Right cardiac atrium (tissue), 5 donors: ENCODE measurements around the gene KLHDC4. TPM values are rescaled to one million over a fixed set of nuclear protein-coding genes. Genes with fewer than 3 reads are reported as not detected.
"Not testable (repeated sequence)": the region's sequence is repeated elsewhere in the genome, so short reads cannot be mapped to it uniquely, and the experiment has no call there.

ENCODE experiments used
- ATAC-seq, 2 donors: fragments of 200-7000 bp; cut with Tn5 transposase; one replicate each; pipeline versions ENCODE4 v1.8.0 to v1.9.1; 2020; ENCODE audit warnings: moderate library complexity in 2 of 2, mild to moderate bottlenecking in 1 of 2
- DNase-seq, 3 donors: peaks; one replicate each; pipeline ENCODE4 v3.0.0-alpha.2; 2020
- H3K27ac ChIP-seq: one replicate; pipeline ENCODE4 v1.5.1; 2013; ENCODE audit warnings: mild to moderate bottlenecking, low read length, control low read depth, moderate library complexity
- H3K27me3 ChIP-seq: one replicate; pipeline ENCODE4 v1.6.1; 2013; ENCODE audit not compliant: control insufficient read depth, insufficient read depth
- H3K4me1 ChIP-seq: one replicate; pipeline ENCODE4 v1.6.1; 2013; ENCODE audit warnings: low read length; ENCODE audit not compliant: control insufficient read depth, insufficient read depth
- H3K4me3 ChIP-seq: one replicate; pipeline ENCODE4 v1.5.1; 2013; ENCODE audit warnings: low read length, control low read depth
- H3K9me3 ChIP-seq: one replicate; pipeline ENCODE4 v1.6.1; 2013; ENCODE audit warnings: low read length; ENCODE audit not compliant: control insufficient read depth
- WGBS: extraction: QIAGEN DNeasy Blood & Tissue Kit; methylation state at CpG from one replicate; pipeline ENCODE4 v1.1.7; 2013; 5-methylcytosine and 5-hydroxymethylcytosine counted together
- intact Hi-C, 4 donors: fragments of 100-400 bp; cut with DNase I; formaldehyde crosslinking; loops; one replicate each; pipeline versions ENCODE4 v1.11.0 to v1.14.0; 2022 to 2023
- polyA plus RNA-seq: library from polyadenylated mRNA; stranded (reverse); fragments of 200-250 nt; gene quantifications from one replicate; pipeline ENCODE4 v1.2.3, GENCODE V29; 2013
- total RNA-seq, 4 donors: library from RNA; stranded (reverse); fragmentation: NEBNext Ultra II Directional; extraction: Animal tissue kit (Norgen Biotek cat#: 25700); gene quantifications; one replicate each; pipeline ENCODE4 v1.2.1, GENCODE V29; 2021
- donor health status: healthy with polysubstance abuse.
- donor health status: DM: no; HTN: yes; CAD: no.
- donor health status: DM: no; HTN: no; CAD: no.
- donor health status: DM: no; HTN: yes; CAD: no; lungs with severe emphysema.
- donor health status: DM: yes; HTN: yes; CAD: no.

KLHDC4 gene
- total and polyA plus RNA-seq, 5 donors, result 11.4 to 16.5 (median 14.9) TPM

GRCh38 chr16:87727346-87727745 lies 38.4 kb downstream of the KLHDC4 start:
- intact Hi-C loops, result no loop called here
- Histone ChIP-seq H3K4me3 (no peak overlapping the region), H3K27me3 (no peaks in the 10 kb centered on the region), H3K9me3 (no peaks in the 10 kb centered on the region), H3K27ac (no peak overlapping the region), H3K4me1 (no peaks in the 10 kb centered on the region)
- 96% methylated on average over 16 of the region's 16 CpGs for WGBS
- ATAC-seq (no peak), DNase-seq (no peak)

DNA sequence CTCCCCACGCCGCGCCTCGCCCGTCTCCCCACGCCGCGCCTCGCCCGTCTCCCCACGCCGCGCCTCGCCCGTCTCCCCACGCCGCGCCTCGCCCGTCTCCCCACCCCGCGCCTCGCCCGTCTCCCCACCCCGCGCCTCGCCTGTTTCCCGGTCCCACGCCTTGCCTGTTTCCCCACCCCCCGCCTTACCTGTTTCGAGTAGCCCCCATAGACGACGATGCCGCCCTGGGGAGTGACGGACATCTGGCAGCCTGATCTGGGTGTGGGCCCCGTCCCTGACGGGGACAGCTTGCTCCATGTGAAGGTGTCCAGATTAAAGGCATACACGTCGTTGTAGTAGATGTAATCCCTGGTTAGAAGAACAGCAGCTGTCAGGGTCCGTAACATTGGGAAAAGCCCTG lies 39.2 kb downstream of the KLHDC4 start:
- H3K27me3 ChIP-seq, H3K9me3 ChIP-seq, H3K4me3 ChIP-seq, H3K27ac ChIP-seq, intact Hi-C loops, ATAC-seq, DNase-seq, H3K4me1 ChIP-seq: not testable (repeated sequence)
- 95% methylated on average over 32 of the region's 40 CpGs for WGBS

DNA sequence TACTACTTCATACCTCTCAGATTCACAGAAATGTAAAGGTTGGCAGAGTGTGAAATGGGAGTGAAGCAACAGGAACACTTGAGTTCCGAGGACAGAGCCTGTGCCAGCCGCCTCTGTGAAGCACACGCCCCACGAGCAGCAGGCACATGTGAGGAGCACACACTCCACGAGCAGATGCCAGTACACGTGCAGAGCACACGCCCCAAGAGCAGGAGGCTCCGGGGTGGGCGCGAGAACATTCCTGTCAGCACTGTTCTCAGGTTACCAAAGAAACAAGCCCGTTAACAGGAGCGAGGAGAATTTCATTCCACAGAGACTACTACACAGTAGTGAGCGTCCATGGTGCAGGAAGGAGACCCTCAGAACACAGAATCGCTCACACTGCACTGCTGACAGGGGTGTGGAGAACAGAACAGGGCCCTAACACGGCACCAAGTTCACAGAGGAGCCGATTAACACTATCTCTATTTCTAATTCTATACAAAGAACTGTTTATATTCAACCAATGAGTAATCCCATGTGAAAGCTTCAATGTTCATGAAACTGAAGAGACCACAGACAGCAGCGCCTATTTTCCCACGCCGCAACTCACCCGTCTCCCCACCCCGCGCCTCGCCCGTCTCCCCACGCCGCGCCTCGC lies 40.1 kb downstream of the KLHDC4 start:
- DNase-seq, result no peak
- H3K4me3 ChIP-seq, result no peak overlapping the region
- intact Hi-C loops, result no loop called here
- no peaks in the 10 kb centered on the region for H3K27me3 ChIP-seq
- ATAC-seq, result no peak
- H3K27ac ChIP-seq, result no peak overlapping the region
- no peaks in the 10 kb centered on the region for H3K4me1 ChIP-seq
- H3K9me3 ChIP-seq, result no peaks in the 10 kb centered on the region
- 79% methylated on average over 28 of the region's 28 CpGs for WGBS

DNA sequence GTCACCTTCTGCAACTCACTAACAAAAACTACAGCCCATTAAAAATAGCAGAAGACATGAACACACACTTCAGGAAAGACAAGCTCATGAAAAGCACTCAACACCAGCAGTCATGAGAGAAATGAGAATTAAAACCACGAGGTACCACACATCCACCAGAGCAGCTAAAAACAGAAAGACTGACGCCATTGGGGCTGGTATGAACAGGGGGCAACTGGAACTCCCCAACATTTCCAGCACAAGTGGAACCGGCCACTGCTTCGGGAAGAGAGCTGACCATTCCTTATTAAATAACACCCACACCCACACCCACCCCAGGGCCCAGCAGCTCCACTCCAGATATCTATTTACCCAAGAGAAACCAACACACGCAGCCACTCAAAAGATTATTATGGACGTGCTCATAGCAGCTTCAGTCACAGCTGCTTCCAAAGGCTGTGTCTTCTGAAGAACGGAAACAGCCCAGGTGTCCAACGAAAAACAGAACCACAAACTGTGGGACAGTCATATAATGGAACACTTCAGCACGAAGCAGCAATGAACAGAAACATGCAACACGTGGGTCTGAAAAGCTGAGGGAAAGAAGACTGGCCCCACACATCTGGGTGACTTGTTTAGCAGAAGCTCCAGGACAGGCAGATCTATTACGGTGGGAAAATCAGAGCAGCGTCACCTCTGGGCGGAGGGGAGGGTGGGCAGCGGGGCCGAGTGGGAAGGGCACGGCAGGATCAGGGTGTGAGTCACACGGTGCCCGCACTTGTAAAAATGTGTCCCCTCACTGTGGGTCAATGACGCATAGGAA lies 41.1 kb downstream of the KLHDC4 start:
- WGBS, result 87% methylated on average over 19 of the region's 19 CpGs
- DNase-seq, result no peak

DNA sequence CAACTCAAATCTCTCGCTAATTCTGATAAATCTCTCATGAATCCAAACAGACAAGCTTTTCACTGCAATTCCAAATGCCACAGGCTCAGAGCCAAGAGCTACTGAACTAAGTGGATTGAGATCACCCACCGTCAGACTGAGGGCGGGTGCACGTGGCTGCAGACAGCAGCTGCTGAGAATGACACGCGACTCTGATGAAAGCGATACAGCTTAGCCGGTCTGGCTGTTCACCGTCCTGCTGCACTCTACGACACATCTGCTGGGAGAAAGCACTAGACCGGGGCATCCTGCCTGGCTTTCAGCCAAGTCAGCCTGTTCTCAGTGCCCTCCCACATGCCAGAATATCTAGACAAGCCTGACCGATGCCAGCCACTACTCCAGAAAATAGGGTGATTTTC lies 42.6 kb downstream of the KLHDC4 start:
- Histone ChIP-seq H3K4me1 (no peaks in the 10 kb centered on the region), H3K4me3 (no peak overlapping the region), H3K27me3 (no peaks in the 10 kb centered on the region), H3K27ac (no peak overlapping the region), H3K9me3 (no peaks in the 10 kb centered on the region)
- WGBS, result 25% methylated on average over 12 of the region's 12 CpGs
- intact Hi-C loops, result no loop called here
- peak; percentile 76 to 86 for ATAC-seq
- DNase-seq, result peak; percentile 57 to 82 (median 78)

More for the DNA sequence above, 41.1 kb downstream of the KLHDC4 start:
- Histone ChIP-seq H3K27ac (no peak overlapping the region), H3K27me3 (no peaks in the 10 kb centered on the region), H3K9me3 (no peaks in the 10 kb centered on the region), H3K4me1 (no peaks in the 10 kb centered on the region), H3K4me3 (no peak overlapping the region)
- ATAC-seq, result no peak
- intact Hi-C loops, result no loop called here

- no peaks in the 10 kb centered on the region for H3K27me3 ChIP-seq
- intact Hi-C loops, result no loop called here
- DNase-seq, result no peak
- H3K27ac ChIP-seq, result no peak overlapping the region
- peak; percentile 10 to 34 for ATAC-seq
- no peak overlapping the region for H3K4me3 ChIP-seq
- no peaks in the 10 kb centered on the region for H3K9me3 ChIP-seq
- WGBS, result 83% methylated on average over 19 of the region's 19 CpGs
- no peaks in the 10 kb centered on the region for H3K4me1 ChIP-seq
Observed at GRCh38 chr16:87722590-87723225, 43.1 kb downstream of the KLHDC4 start.

DNA sequence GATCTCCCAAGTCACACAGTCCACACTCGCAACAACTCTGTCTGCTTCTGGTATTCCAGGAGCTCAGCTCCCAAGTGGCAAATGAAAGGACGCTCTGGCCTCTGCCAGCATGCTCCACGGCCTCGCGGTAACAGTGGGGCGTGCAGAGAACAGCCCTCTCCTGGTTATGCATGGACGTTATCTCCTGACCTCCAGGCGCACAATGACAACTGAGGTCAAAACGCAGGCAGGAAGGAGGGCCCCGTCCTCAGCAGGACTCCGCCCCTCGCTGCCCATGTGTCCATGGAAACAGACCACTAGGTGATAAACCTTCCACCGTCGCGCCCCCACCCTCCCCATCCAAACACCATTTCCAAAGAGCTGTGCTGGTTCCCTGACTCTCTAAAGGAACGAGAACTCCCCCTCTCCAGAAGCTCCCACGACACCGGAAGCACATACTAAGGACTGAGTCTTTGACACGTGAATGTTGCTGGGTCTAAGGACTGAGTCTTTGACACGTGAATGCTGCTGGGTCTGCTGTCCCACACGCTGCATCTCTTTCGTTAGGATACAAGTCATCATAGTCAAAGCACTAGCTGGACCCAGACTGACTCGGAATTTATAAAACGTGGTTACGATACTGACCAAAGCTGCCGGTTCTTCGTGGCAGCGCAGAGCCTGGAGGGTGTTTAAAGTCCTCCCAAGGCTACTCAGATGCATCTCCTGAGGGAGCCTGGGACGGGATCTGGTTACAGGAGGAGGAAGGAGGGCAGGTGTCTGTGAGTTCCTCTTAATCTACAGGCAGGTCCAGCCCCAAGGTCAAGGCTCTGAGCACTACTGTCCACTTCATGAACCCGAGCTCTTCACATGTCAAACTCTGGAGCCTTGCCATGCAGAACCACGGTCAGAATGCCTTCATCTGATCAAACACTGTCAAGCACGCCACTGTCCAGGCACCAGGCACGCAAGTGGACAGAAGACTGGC lies 43.9 kb downstream of the KLHDC4 start:
- no peaks in the 10 kb centered on the region for H3K4me1 ChIP-seq
- H3K27ac ChIP-seq, result no peak overlapping the region
- ATAC-seq (no peak), DNase-seq (no peak)
- H3K4me3 ChIP-seq, result no peak overlapping the region
- WGBS, result 84% methylated on average over 33 of the region's 33 CpGs
- intact Hi-C loops, result no loop called here
- no peaks in the 10 kb centered on the region for H3K9me3 ChIP-seq
- no peaks in the 10 kb centered on the region for H3K27me3 ChIP-seq

GRCh38 chr16:87720446-87720845 lies 45.3 kb downstream of the KLHDC4 start:
- ATAC-seq (no peak), DNase-seq (no peak)
- H3K9me3 ChIP-seq, result no peaks in the 10 kb centered on the region
- no peak overlapping the region for H3K4me3 ChIP-seq
- 94% methylated on average over 24 of the region's 24 CpGs for WGBS
- H3K4me1 ChIP-seq, result no peaks in the 10 kb centered on the region
- H3K27ac ChIP-seq, result no peak overlapping the region
- H3K27me3 ChIP-seq, result no peaks in the 10 kb centered on the region
- intact Hi-C loops, result no loop called here

DNA sequence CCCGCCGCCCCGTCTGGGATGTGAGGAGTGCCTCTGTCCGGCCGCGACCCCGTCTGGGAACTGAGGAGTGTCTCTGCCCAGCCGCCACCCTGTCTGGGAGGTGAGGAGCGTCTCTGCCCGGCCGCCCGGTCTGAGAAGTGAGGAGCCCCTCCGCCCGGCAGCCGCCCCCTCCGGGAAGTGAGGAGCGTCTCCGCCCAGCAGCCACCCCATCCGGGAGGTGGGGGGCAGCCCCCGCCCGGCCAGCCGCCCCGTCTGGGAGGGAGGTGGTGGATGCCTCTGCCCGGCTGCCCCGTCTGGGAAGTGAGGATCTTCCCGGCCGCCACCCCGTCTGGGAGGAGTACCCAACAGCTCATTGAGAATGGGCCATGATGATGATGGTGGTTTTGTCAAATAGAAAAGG lies 47.0 kb downstream of the KLHDC4 start:
- H3K27ac ChIP-seq, H3K4me1 ChIP-seq, DNase-seq, ATAC-seq, H3K4me3 ChIP-seq, H3K27me3 ChIP-seq, intact Hi-C loops, H3K9me3 ChIP-seq: not testable (repeated sequence)
- WGBS, result 94% methylated on average over 28 of the region's 28 CpGs

DNA sequence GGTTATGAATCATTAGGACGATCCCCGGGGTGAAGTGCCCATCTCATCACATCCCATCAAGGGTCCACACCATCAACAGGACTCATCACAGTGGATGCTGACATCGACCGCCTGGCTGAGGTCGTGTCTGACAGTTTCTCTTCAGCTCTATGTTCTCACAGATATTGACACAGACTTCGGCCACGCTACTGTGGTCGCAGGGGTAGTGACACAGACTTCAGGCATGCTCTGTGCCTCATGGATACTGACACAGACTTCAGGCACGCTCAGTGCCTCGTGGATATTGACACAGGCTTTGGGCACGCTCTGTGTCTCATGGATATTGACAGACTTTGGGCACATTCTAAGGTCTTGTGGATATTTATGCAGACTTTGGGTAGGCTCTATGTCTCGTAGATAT lies 50.1 kb downstream of the KLHDC4 start:
- DNase-seq (no peak), ATAC-seq (no peak)
- 96% methylated on average over 12 of the region's 12 CpGs for WGBS
- no peak overlapping the region for H3K4me3 ChIP-seq
- no peak overlapping the region for H3K27ac ChIP-seq
- H3K27me3 ChIP-seq, result no peaks in the 10 kb centered on the region
- intact Hi-C loops, result no loop called here
- H3K4me1 ChIP-seq, result no peaks in the 10 kb centered on the region
- no peaks in the 10 kb centered on the region for H3K9me3 ChIP-seq
